GM18909 (cell line): ENCODE data around the gene MICU2.

Experiments
- ATAC-seq: cut with Tn5 transposase; IDR thresholded peaks from one replicate; pipeline ENCODE4 v1.9.1; 2021; ENCODE audit warnings: mild to moderate bottlenecking; ENCODE audit not compliant: unreplicated experiment, poor library complexity

The MICU2 gene, protein sequence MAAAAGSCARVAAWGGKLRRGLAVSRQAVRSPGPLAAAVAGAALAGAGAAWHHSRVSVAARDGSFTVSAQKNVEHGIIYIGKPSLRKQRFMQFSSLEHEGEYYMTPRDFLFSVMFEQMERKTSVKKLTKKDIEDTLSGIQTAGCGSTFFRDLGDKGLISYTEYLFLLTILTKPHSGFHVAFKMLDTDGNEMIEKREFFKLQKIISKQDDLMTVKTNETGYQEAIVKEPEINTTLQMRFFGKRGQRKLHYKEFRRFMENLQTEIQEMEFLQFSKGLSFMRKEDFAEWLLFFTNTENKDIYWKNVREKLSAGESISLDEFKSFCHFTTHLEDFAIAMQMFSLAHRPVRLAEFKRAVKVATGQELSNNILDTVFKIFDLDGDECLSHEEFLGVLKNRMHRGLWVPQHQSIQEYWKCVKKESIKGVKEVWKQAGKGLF

GRCh38 chr13:21603531-21604448 lies at the start of gene MICU2:
MICU2 (minus strand) TSS chr13:21604170; CDS start chr13:21604148, 22 bp downstream.
- ATAC-seq: peak; percentile 97

- no peak for ATAC-seq
Observed at GRCh38 chr13:21641629-21642028, 37.7 kb upstream of the MICU2 start.

- no peak for ATAC-seq
Observed at GRCh38 chr13:21639561-21639960, 35.6 kb upstream of the MICU2 start.

GRCh38 chr13:21638319-21639282 lies 34.6 kb upstream of the MICU2 start:
- ATAC-seq: no peak

- peak; percentile 46 for ATAC-seq
Observed at GRCh38 chr13:21637296-21637695, 33.3 kb upstream of the MICU2 start.

DNA sequence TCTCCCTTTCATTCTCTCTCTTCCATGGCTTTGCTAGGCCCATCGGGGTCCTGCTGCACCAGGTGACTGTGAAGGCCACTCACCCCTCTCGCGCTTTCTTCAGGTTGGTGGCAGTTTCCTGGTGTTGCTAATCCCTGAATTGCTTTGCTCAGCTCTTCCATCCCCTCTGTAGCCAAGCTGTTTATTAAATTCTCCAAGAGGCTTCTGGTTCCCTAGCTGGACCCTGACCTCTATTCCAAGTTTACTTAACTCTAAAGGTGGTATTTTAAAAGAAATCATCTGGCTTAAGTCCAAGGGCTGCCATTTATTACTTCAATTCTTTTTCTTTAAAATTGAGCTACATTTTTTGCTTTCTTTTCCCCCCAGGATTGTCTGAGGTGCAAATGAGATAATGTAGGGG lies 32.7 kb upstream of the MICU2 start:
- no peak for ATAC-seq

DNA sequence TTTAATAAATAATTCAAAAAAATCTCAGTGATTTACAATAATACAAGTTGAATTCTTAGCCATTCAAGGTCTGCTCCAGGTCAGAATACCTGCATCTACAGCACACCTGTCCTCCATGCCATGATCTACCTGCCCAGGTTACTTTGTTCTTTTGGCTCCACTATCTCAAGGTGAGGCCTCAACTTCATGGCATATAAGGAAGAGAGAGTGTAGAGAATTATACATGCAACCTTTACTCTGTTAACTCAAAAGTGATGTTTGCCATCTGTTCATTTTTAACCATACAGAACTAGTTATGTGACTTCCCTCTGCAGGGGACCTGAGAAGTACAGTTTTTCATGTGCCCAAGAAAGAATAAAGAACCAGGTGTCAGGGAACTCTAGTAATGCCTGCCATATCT lies 28.2 kb upstream of the MICU2 start:
- ATAC-seq: no peak

DNA sequence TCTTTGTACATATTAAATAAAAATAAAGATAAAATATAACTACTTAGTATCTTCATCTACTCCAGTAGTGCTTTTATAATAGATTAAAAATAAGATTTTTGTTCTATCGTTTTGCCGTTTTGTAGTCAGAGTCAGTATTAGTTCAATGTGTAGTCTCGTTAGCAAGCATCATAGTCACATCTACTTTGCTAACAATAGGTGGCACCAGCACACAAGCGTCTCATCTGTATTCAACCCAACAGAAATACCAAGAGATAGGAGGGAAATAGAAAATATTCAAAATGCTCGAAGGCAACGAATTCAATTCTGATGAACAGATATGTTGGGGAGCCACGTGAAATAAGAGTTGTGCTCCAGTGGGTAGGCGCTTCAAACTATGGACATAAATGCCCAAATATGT lies 21.4 kb upstream of the MICU2 start:
- no peak for ATAC-seq

GRCh38 chr13:21620861-21621260 lies 16.9 kb upstream of the MICU2 start:
- no peak for ATAC-seq

- ATAC-seq: no peak
Observed at GRCh38 chr13:21619633-21620220, 15.8 kb upstream of the MICU2 start.

DNA sequence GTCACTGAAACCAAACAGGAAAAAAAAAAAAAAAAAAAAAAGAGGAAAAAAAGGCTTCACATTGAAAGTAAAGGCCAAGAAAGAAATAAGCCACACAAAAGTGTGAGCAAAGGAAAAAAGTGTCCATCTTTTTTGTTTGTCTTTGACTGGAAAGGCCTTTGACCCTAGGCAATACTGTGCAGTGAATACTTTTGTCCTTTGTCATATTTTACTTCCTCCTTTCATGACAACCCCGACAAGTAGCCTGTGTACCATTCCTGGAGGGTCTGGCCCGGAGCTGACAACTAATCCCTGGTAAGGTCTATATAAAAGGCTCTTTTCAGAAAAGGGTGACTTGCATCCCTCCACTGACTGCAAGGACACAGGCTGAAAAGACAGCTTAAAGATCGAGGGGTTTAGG lies 12.9 kb upstream of the MICU2 start:
- ATAC-seq: no peak

GRCh38 chr13:21616205-21616866 lies 12.4 kb upstream of the MICU2 start:
- ATAC-seq: no peak

DNA sequence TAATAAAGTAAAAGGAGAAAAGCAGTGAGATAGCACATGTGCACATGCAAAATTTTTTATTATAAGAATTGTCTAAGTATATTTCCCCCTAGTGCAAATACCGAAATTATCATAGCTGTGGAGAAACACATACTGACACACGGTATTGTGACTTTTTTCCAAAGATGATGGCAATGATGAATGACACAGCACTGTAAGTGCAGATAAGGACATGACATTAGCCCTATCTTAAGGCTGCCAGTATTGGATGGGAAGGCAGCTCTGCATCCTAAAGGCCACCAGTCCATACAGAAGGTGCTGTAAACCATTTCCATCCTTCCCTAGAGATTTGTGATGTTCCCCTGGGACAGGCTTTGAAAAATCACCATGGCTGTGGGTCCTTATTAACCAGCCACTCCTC lies 11.5 kb upstream of the MICU2 start:
- ATAC-seq: no peak

DNA sequence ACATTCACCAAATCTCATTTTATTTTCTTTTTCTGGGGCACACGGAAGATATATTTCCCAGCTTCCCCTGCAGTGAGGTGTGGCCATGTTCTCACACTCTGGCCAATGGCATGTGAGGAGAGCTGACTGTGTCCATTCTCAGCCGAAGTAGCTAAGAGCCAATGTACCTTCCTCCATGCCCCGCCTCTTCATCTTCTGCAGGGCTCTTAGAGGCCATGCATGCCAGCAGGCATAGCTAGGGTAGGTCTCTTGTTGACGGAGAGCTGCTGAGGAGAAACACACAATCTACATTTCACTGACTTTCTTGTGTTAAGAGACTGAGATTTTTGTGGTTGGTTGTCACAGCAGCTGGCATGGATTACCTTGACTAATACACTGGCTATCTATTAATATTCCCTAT lies 9.8 kb upstream of the MICU2 start:
- no peak for ATAC-seq

DNA sequence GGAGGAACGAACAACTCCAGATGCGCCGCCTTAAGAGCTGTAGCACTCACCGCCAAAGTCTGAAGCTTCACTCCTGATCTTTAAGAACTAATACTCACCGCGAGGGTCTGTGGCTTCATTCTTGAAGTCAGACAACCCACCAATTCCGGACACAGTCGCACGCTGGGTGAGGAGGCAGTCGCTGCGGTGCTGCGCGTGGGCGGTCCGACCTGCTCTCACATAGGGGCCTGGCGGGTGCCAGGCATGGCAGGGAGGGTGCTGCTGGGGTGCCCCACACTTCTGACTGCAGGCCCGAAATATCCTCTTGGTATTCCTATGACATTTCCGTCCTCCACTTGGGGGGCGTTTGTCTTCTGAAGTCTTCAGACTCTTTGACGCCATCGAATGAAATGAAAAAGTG lies 7.4 kb upstream of the MICU2 start:
- ATAC-seq: no peak

DNA sequence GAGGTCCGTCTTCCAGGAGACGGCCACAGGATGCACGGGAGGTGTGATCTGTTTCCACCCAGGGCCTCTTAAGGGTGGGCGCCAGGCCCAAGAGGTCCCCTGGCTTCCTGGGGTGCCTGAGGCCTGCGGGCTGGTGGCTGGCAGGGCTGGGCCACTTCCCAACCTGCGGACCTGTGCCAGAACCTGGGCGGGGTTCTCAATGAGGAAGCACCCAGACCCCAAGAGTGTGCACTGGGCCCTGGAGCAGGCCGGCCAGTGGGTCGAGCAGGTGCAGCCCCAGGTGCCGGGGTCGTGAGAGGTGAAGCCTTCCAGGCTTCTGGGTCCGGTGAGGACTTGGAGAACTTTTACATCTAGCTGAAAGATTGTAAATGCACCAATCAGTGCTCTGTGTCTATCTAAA lies 6.7 kb upstream of the MICU2 start:
- no peak for ATAC-seq

GRCh38 chr13:21608961-21609360 lies 5.0 kb upstream of the MICU2 start:
- ATAC-seq: no peak

DNA sequence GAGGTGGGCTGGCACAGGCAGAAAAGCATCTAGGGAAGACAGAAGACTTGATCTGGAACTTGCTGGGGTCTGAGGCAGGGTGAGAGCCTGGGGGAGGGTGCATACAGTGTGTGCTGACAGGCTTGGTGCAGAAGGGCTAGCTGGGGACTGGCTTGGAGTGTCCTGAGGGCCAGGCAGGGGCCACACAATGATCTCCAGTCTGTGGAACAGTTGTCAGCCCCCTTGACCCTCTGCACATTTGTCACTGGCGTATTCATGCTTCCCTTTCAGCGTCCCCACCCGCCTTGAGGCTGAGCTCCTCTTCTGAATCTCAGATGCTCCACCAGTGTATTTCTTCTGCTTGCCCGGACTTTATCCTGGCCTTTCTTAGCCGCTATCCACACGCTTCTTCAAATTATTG lies 2.8 kb upstream of the MICU2 start:
- ATAC-seq: no peak

GRCh38 chr13:21606251-21606650 lies 2.3 kb upstream of the MICU2 start:
- no peak for ATAC-seq
